Keratinocyte (primary cell): ENCODE results near the gene WSB1. TPM values are rescaled to one million over a fixed set of nuclear protein-coding genes. Genes with fewer than 3 reads are reported as not detected.

Experiments used
- DNase-seq: peaks from one replicate; pipeline ENCODE4 v3.0.0-alpha.2; 2011; ENCODE audit warnings: low read depth, missing footprints, low spot score
- FAIRE-seq: peaks from 2 replicates; lab custom pipeline; 2011; peaks lifted over from hg19 to GRCh38; lab: Jason Lieb, UNC
- H2AFZ ChIP-seq: 2 replicates; pipeline ENCODE4 v1.6.0; 2012; ENCODE audit warnings: low read length, control low read depth, inconsistent platforms; ENCODE audit not compliant: control insufficient read depth
- H3K27ac ChIP-seq: 2 replicates; pipeline ENCODE4 v1.5.1; 2011; ENCODE audit warnings: low read length; ENCODE audit not compliant: control insufficient read depth, insufficient read depth
- H3K27me3 ChIP-seq: 3 replicates; pipeline ENCODE4 v1.6.0; 2011; ENCODE audit warnings: low read length; ENCODE audit not compliant: control insufficient read depth, insufficient read depth; ENCODE audit errors: extremely low read depth
- H3K36me3 ChIP-seq, 2 experiments: 2 replicates in 1 of 2; 3 replicates in 1 of 2; pipeline ENCODE4 v1.5.1; 2011; ENCODE audit warnings: low read length in 2 of 2, mild to moderate bottlenecking in 1 of 2; ENCODE audit not compliant: control insufficient read depth in 2 of 2, insufficient read depth in 2 of 2; ENCODE audit errors: extremely low read depth in 1 of 2
- H3K4me1 ChIP-seq: 3 replicates; pipeline ENCODE4 v1.5.1; 2011; ENCODE audit warnings: low read length; ENCODE audit not compliant: control insufficient read depth, insufficient read depth; ENCODE audit errors: extremely low read depth
- H3K4me2 ChIP-seq: 3 replicates; pipeline ENCODE4 v1.6.0; 2011; ENCODE audit warnings: low read depth, low read length; ENCODE audit not compliant: control insufficient read depth, insufficient read depth; ENCODE audit errors: extremely low read depth
- H3K4me3 ChIP-seq, 3 experiments: fragments of 200-600 bp in 1 of 3; sonication (generic) in 1 of 3; 2 replicates in 2 of 3; 3 replicates in 1 of 3; pipeline ENCODE4 v1.5.1; 2011 to 2016; ENCODE audit warnings: low read length in 3 of 3, mild to moderate bottlenecking in 3 of 3, control low read depth in 2 of 3, inconsistent platforms in 1 of 3, low read depth in 1 of 3, mixed read lengths in 1 of 3, mixed run types in 1 of 3, moderate library complexity in 1 of 3; ENCODE audit not compliant: control insufficient read depth in 2 of 3, insufficient read depth in 2 of 3; ENCODE audit errors: extremely low read depth in 1 of 3
- H3K79me2 ChIP-seq: 2 replicates; pipeline ENCODE4 v1.6.0; 2012; ENCODE audit warnings: low read length; ENCODE audit not compliant: control insufficient read depth, insufficient read depth
- H3K9ac ChIP-seq: 3 replicates; pipeline ENCODE4 v1.6.0; 2011; ENCODE audit warnings: low read length; ENCODE audit not compliant: control insufficient read depth, insufficient read depth; ENCODE audit errors: extremely low read depth
- H3K9me1 ChIP-seq: 3 replicates; pipeline ENCODE4 v1.6.0; 2011; ENCODE audit warnings: low read length; ENCODE audit not compliant: control insufficient read depth, insufficient read depth; ENCODE audit errors: extremely low read depth
- H3K9me3 ChIP-seq: 2 replicates; pipeline ENCODE4 v1.5.1; 2012; ENCODE audit warnings: low read depth, low read length; ENCODE audit not compliant: control insufficient read depth
- H4K20me1 ChIP-seq: 3 replicates; pipeline ENCODE4 v1.6.0; 2011; ENCODE audit warnings: low read length; ENCODE audit not compliant: control insufficient read depth, insufficient read depth; ENCODE audit errors: extremely low read depth
- CTCF ChIP-seq, 3 experiments: IDR thresholded peaks in 1 of 3; conservative IDR thresholded peaks in 1 of 3; optimal IDR thresholded peaks in 1 of 3; 2 replicates in 2 of 3; 3 replicates in 1 of 3; pipeline versions ENCODE3 to v1.5.1; 2011; ENCODE audit warnings: low read length in 3 of 3, mild to moderate bottlenecking in 3 of 3, moderate library complexity in 2 of 3, control low read depth in 1 of 3, inconsistent platforms in 1 of 3; ENCODE audit not compliant: insufficient read depth in 2 of 3; ENCODE audit errors: extremely low read depth in 1 of 3
- EZH2 ChIP-seq: IDR thresholded peaks from one replicate; pipeline ENCODE4 v1.6.1; 2012; ENCODE audit warnings: inconsistent platforms, mild to moderate bottlenecking, low read length, moderate library complexity
- dilution Hi-C: fragments of 300-500 bp; cut with MboI; formaldehyde crosslinking; loops from one replicate; pipeline ENCODE4 v1.7.0; 2020; ENCODE audit warnings: low sequenced_read_pairs; ENCODE audit not compliant: extremely low pct_ligation_motif_present
- polyA plus RNA-seq, 5 experiments: library from polyadenylated mRNA; depleted of rRNA in 3 of 5; stranded (reverse) in 3 of 5; stranded (forward) in 1 of 5; unstranded in 1 of 5; fragments of >200 nt; gene quantifications; 1 replicate in 1 of 5; 2 replicates in 3 of 5; 3 replicates in 1 of 5; pipeline versions ENCODE4 v1.2.1 to v1.2.3, GENCODE V29; 2011 to 2012; ENCODE audit warnings: missing spikeins in 2 of 5, low read depth in 1 of 5, low replicate concordance in 1 of 5

Gene WSB1
- polyA plus RNA-seq, 1 donor (not counting 4 experiments of a cell fraction or from before 2014, with no cell fraction given): 135 TPM

GRCh38 chr17:27345141-27345904 is 51.4 kb downstream of the WSB1 start:
- peaks cover 11% of the 10 kb centered on the region for H3K4me1 ChIP-seq
- dilution Hi-C loops: no loop called here

DNA sequence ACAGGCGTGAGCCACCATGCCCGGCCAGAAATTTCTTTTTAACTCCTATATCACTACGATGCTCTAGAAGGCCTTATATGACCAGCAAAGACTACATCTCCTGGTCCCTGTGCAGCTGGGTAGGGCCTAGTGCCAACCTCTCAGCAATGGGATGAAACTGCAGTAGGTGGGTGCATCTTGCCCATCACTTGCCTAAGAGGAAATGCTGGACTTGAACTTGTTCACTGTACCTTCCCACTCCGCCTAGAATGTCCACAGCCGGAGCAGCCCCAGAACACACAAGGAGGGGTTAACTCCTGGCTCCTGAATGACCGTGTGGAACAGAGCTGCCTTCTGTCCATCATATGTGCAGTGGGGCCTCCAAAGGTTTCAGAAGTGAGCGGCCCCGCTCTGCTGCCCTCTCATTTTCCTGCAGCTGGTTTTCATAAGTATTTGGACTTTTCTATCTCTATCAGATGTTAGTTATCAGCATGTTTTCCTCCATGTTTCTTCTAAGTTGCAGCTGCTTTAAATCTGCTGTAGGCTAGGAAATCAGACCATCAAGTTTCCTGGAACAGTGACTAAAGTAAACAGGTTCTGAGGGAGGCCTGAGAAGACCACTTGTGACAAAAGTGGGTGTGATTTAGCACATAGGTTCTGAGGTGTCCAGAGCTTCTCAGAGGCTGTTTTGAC is 52.5 kb downstream of the WSB1 start:
- H3K4me1 ChIP-seq: peaks cover 9% of the 10 kb centered on the region
- H3K9ac ChIP-seq: no peak overlapping the region
- no peak overlapping the region for H2AFZ ChIP-seq
- dilution Hi-C loops: no loop called here
- DNase-seq (no peak), FAIRE-seq (no peak)
- no peaks in the 10 kb centered on the region for H4K20me1 ChIP-seq
- H3K27ac ChIP-seq: no peak overlapping the region
- H3K4me3 ChIP-seq: no peak overlapping the region
- H3K4me2 ChIP-seq: no peak overlapping the region
- H3K79me2 ChIP-seq: no peaks in the 10 kb centered on the region
- H3K9me1 ChIP-seq: no peaks in the 10 kb centered on the region
- TF ChIP-seq CTCF (optimal IDR thresholded peaks at IDR 0.05 in 1 of 3, IDR thresholded peaks at IDR 0.05 in 1 of 3, conservative IDR thresholded peaks at IDR 0.05 in 1 of 3; ENCODE audit: extremely low read depth in 1 of 3, insufficient read depth in 2 of 3, low read length in 3 of 3): no peak
- no peak for TF ChIP-seq EZH2
- H3K9me3 ChIP-seq: no peaks in the 10 kb centered on the region
- H3K36me3 ChIP-seq: no peaks in the 10 kb centered on the region
- no peaks in the 10 kb centered on the region for H3K27me3 ChIP-seq

More at GRCh38 chr17:27345141-27345904, 51.4 kb downstream of the WSB1 start:
- no peak for TF ChIP-seq CTCF (optimal IDR thresholded peaks at IDR 0.05 in 1 of 3, IDR thresholded peaks at IDR 0.05 in 1 of 3, conservative IDR thresholded peaks at IDR 0.05 in 1 of 3; ENCODE audit: extremely low read depth in 1 of 3, insufficient read depth in 2 of 3, low read length in 3 of 3)
- no peak for TF ChIP-seq EZH2
- Histone ChIP-seq H3K9me1 (no peaks in the 10 kb centered on the region), H3K9ac (peak overlapping the region; percentile 43), H3K79me2 (no peaks in the 10 kb centered on the region), H3K4me3 (no peak overlapping the region), H3K4me2 (peak overlapping the region; percentile 59), H3K27me3 (no peaks in the 10 kb centered on the region), H3K36me3 (no peaks in the 10 kb centered on the region), H3K27ac (peak overlapping the region; percentile 19), H2AFZ (peak overlapping the region; percentile 70), H4K20me1 (no peaks in the 10 kb centered on the region), H3K9me3 (no peaks in the 10 kb centered on the region)
- FAIRE-seq (peak; percentile 23), DNase-seq (peak; percentile 36)
